Activated T-helper 9 cell treated with anti-CD3 and anti-CD28 coated beads, Interleukin-2, amount 50 U/mL, for 16 hours (primary cell): ENCODE data around the gene EEF1A2.
"Not testable (repeated sequence)": the region's sequence is repeated elsewhere in the genome, so short reads cannot be mapped to it uniquely, and the experiment has no call there.

Experiments used
- DNase-seq: peaks from one replicate; pipeline ENCODE4 v3.0.0-alpha.2; 2020; ENCODE audit warnings: low read depth

EEF1A2 gene

DNA sequence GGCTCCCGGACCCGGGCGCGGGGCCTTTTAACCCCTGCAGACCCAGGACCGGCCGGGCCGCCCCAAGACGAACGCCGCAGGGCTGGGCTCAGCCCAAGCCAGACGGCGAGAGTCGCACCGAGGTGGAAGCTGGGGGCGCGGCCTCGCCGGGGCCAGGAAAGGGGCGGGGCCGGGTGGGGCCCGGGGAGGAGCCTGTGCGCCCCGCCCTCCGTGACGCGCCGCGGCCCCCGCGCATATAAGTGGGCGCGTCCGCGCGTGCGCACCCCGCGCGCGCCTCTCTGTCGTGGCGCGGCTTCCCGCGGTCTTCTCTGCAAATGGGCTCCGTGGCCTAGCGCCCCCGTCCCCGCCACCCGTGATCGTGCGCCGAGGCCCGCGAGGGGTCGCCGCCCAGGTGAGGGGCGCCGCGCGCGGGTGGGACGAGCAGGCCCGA, 21.6 kb upstream of the EEF1A2 start, which contains the start of gene PPDPF:
TSS of gene PPDPF (plus strand) at position 262 of the 430 bp plus-strand sequence. CDS start 544 bp downstream, outside the sequence.
- DNase-seq = peak; percentile 79

DNA sequence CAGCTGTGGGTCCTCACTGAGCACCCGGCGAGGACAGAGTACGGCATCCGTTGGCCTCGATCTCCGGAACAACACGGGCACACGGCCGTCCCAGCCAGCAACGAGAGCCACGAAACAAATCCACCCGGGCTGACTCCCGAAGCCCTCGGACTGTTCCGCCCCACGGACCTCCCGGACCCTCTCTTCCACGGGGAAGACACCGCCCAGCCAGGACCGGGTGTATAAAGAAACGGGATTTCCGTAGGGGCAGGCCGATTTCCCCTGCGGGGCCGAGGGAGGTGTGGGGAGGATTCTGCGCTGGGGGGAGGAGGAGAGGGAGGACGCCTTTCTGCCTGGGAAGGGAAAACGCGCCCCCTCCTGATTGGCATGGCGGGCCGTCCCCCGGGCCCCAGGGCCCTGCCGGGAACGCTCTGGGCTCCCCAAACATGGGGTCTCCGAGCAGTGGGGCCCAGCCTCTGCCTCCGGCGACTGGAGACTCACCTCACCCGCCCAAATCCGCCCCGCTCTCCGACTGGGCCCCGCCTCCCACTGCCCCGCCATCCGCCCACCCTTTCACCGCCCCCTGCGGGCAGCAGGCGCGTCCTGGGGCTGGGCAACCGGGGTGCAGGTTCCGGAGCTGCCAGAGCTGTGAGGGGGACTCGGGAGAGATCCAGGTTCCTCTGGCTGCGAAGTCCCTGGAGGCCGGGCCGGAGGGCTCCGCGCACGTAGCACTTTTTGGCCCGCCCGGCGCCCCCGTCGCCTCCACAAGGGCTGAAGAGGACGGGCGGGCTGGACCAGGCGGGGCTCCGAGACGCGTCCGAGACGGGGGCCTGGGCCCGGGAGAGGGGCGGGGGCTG, 21.0 kb upstream of the EEF1A2 start:
- DNase-seq = peak; percentile 44

DNA sequence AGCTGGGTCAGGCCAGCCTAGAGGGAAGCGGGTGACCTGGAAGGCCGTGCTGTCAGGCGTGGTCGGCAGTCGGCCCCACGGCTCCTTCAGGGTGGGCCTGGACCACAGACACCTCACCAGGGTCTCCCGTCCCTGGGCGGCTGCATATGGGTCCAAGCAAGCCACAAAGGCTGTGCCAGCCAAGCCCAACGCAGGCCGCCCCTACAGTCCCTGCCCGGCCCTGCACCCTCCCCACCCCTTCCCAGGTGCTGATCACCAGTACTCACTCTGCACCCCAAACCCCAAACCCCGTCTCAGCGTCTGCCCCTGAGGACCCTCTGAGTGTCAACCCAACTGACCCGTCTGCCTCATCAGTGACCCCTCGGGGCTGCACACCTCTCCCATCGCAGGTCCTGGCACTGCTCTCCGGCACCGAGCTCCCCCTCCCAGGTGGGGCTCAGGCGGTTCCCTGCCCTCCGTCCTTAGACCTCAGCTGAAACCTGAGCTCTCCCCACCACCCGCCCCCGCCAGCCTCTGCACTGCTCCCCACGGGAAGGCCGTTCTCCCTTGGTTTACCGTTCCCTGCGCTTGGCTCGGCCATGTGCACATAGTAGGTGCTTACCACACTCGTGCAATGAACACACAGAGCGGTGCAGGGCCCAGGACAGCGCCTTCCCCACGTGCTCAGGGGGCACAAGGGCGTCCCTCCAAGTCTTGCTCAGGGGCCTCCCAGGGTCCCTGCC, 20.2 kb upstream of the EEF1A2 start:
- DNase-seq = no peak

DNA sequence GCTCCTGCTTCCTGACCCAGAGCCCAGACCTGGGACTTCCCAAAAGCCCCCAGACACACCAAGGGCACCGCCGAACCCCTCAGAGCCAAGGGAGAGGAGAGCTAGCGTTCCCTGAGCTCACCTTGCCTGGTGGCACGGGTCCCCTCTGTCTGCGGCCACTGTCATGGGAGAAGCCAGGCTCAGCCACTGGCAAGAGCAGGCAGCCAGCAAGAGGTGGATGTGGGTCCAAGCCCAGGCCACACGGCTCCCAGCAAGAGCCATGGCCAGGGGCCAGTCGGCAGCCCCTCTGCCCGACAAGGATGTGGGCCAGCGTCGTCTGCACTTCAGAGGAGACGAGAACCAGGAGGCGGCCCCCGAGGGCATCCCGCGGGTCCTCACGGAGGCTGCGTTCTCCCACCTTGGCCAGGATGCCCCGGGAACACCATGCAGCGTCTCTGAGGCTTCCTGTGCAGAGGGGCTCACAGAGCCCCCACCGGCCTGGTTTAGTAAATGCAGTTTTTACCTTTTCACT, 19.5 kb upstream of the EEF1A2 start:
- no peak for DNase-seq

DNA sequence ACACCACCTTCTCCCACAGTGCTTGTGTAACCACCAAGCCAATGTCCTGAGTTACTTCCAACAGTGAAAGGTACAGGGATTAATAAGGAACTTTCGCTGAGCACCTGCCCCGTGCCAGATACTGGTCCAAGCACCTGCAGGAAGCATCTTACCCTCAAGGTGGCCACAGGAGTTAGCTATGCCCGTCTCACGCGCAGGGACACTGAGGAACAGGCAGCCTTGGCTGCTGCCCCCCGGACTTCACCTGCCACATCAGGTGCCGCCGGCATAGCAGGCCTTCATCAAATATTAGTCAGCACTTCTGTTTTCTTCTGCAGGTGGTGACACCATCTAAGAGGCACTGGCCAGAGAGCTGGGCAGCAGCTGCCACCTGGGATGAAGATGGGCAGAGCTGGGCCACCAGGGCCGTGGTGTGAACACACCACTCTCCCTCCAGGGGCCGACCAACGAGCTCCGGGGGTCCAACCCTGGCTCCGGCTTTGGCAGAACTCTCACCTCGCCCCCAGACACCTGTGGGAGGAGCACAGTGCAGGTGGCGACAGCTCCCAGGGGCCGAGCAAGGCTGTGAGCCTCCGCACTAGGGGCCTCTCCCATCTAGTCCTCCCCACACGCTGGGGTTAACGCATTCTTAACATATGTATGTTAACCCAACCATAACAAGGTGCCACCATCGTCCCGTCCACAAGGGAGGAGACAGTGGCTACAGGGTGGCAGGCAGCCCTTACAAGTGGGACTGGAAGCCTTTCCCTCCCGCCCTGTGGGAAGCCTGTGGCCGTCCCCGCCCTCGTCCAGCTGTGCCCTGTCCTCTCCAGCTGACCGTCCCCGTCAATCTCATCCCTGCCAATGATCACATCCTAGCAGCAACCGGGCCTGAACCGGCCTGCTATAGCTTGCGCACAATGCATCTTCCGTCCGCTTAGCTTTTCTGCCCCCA, 18.8 kb upstream of the EEF1A2 start:
- no peak for DNase-seq

DNA sequence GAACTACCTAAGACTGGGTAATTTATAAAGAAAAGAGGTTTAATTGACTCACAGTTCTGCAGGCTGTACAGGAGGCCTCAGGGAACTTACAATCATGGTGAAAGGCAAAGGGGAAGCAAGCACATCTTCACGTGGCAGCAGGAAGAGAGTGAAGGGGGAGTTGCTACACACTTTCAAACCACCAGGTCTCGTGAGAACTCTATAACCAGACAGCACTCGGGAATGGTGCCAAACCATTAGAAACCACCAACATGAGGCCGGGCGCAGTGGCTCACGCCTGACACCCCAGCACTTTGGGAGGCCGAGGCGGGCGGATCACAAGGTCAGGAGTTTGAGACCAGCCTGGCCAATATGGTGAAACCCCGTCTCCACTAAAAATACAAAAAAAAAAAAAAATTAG, 15.6 kb upstream of the EEF1A2 start:
- DNase-seq = not testable (repeated sequence)

DNA sequence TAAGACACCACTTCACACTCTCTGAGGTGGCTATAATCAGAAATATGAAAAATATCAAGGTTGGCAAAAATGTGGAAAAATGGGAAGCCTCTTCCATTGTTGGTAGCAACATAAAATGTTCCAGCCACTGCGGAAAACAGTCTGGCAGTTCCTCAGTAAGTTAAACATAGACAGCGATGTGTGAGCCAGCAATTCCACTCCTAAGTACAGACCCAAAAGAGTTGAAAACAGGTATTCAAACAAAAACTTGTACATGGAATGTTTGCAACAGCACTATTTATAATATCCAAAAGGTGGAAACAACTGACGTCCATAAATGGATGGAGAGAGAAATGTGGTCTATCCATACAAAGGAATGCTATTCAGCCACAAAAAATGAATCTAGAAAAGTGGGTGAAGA, 14.3 kb upstream of the EEF1A2 start:
- DNase-seq = no peak

DNA sequence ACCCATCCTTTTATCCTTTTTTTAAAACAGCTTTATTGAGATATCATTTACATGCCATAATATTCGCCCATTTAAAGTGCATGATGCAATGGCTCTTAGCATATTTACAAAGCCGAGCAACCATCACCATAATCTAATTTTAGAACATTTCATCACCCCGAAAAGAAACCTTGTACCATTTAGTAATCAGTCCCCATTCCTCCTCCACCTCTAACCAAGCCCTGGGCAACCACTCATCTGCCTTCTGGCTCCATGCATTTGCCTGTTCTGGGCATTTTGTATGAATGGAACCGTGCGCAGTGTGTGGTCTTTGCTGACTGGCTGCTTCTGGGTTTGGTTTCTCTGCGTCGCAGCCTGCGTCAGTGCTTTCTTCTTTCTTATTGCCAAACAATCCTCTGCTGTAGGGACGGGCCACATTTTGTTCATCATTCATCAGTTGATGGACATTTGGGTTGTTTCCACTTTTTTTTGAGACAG, 10.2 kb upstream of the EEF1A2 start:
- DNase-seq = no peak

DNA sequence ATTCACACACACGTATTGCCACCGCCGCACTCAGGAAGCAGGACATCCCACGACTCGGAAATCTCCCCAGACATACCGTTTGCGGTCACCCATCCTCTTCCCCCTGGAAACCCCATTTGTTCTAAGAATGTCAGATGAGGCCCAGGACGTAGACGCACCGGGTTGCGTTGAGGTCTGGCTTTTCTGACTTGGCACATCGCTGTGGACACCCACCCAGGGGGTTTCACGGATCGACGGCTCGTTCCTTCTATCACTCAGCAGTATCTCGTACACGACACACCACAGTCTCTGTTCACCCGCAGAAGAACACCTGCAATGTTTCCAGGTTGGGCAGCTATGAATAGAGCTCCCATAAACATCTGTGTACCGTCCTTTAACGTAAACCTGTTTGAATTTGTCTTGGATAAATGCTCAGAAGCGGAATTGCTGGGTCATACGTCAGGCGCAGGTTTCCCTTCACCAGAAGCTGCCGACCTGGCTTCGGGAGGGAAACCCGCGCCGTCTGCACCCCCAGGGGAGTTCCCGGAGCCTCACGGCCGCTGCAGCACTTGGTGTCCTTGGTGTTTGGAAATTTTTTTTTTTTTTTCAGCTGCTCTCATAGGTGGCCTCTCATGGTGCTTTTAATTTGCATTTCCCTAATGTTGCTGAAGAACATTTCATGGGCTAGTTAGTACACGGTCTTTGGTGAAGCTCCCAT, 9.3 kb upstream of the EEF1A2 start:
- DNase-seq = no peak

DNA sequence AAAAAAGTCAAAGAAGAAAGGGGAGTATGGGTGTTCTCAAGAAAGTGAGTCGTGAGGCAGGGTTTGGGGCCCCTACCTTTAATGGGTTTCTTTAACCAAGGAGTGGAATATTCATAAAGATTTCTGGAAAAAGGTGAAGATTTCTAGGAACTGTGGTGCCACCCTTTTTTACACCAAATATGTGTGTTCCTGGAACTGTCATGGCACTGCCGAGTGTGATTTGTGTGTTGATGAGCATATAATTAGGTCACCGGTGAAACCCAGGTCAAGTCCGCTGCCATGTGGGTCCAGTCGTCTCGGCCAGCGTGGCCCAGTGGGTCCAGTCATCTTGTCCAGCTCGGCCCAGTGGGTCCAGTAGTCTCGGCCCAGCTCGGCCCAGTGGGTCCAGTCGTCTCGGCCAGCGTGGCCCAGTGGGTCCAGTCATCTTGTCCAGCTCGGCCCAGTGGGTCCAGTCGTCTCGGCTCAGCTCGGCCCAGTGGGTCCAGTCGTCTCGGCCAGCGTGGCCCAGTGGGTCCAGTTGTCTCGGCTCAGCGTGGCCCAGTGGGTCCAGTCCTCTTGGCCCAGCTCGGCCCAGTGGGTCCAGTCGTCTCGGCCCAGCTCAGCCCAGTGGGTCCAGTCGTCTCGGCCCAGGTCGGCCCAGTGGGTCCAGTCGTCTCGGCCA, 8.3 kb upstream of the EEF1A2 start:
- DNase-seq = no peak

DNA sequence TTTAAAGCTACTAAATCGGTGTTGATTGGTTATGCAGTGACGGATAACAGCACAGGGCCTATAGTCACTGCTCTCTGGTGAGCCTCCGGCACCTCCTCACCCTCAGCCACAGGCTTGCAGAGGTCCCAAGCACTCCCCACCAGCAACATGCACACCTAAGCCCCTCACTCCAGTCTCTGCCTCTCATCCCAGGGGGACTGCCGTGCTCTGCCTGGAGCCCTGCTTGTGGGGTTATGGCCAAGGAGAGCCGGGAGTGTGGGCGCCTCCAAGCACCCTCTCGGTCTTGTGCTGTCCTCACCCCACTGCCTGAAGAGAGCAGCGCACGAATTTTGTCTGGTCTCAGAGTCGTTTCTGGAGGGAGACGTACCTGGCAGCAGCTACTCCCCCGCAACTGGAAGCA, 6.8 kb upstream of the EEF1A2 start:
- no peak for DNase-seq

DNA sequence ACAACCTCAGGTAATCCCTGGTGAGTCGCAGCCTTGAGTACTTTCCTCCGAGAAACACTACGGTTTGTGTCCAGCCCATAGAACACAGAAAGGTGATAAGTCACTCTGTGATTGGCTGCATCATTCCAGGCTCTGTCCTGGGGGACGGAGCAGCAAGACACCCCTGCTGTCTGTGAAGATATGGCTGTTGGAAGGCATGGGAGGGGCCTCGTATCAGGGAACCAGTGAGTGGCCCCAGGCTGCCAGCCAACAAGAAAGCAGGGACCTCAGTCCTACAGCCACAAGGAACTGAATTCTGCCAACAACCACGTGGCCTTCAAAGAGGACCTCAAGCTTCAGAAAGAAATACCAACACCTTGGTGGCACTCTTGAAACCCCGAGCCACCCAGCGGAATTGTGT, 6.4 kb upstream of the EEF1A2 start:
- DNase-seq = no peak

DNA sequence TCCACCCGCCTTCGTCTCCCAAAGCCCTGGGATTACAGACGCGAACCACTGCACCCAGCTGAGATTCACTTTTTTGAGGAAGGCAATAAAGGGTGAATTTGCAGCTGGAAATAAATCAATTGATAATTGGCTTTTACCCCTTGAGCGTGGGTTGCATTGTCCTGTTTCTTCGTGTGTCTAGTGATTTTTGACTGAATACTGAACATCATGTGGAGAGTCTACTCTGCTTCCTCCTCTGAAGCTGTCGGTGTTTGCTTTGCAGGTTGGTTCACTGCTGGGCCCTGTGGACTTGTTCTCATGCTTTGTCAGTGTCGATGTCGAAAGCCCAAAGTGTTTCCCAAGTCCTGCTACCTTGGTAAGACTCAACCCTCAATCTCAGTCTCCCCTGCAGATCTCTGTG, 5.8 kb upstream of the EEF1A2 start:
- no peak for DNase-seq

DNA sequence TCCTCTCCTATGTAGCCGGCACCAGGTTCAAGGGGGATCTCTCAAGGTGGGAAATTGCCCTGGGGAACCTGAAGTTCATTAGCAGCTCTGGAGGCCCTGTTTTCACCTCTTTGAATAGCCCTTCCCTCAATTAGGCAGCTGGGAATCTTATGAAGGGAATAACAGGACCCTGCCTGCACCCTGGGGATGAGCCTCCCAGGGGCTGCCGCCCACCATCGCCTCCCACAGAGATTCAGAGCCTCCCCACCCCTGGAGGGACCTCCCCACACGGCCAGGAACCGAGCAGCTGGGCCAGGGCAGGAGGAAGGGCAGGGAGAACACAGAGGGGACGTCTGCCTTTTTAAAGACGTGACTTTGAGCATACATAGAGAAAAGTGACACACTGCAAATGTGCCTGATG, 4.6 kb upstream of the EEF1A2 start:
- DNase-seq = no peak

DNA sequence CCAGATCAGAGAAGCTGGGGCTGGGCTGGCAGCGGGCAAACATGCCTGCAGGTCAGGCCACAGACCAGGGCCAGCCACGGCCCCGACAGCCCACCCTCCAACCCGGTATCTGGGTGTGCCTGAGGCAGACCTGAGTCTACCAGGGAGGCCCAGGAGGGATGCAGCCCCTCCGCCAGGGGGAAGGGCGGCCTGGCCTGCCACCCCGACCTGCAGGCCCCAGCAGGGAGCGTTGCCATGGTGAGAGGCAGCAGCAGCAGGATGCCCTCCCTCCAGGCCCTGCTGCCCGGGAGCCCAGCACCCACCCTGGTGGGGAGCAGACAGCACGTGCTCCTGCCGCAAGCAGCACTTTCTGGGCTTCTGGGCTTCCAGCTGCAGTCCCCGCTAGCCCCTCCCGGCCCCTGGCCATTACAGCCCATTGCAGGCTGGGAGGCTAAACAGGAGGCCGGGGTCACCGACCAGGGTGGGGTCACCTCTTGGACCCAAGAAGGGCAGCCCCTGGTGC, 3.8 kb upstream of the EEF1A2 start:
- no peak for DNase-seq

DNA sequence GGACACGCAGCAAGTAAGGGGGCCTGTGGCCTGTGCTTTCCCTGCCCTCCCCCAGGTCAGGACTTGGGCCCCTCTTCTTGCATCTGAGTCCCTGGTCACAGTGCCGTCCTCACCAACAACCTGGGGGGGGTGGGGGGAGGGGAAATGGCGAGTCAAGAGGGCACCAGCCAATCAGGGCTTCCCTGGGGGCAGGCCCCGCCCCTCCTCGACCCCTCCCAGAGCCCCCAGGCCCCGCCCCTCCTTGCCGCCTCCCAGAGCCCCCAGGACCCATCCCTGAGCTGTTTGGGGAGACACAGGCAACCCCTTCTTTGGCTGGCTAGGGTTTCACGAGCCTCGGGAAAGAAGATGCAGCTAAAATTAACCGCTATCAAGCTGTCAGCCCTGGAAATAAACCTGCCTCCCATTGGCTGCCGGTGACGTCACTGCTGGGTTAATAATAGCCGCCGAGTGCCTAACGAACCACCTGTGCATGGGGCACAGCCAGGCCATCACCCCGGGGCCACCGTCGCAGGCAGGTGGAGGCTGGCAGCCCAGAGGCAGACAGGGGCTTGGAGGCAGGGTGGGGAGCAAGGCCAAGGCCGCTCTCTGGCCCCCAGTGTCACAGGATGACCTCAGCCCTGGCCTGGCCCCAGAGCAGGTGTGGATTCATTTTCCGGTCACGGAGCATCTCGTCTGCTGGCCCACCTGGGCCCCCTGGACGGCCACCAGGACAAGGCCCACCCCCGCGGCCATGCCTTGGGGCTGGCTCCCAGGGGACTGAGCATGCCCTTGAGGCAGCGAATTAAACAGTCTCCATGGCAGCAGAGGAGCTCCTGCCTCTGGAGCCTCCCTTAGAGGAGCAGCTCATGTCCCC, 3.2 kb upstream of the EEF1A2 start:
- no peak for DNase-seq

DNA sequence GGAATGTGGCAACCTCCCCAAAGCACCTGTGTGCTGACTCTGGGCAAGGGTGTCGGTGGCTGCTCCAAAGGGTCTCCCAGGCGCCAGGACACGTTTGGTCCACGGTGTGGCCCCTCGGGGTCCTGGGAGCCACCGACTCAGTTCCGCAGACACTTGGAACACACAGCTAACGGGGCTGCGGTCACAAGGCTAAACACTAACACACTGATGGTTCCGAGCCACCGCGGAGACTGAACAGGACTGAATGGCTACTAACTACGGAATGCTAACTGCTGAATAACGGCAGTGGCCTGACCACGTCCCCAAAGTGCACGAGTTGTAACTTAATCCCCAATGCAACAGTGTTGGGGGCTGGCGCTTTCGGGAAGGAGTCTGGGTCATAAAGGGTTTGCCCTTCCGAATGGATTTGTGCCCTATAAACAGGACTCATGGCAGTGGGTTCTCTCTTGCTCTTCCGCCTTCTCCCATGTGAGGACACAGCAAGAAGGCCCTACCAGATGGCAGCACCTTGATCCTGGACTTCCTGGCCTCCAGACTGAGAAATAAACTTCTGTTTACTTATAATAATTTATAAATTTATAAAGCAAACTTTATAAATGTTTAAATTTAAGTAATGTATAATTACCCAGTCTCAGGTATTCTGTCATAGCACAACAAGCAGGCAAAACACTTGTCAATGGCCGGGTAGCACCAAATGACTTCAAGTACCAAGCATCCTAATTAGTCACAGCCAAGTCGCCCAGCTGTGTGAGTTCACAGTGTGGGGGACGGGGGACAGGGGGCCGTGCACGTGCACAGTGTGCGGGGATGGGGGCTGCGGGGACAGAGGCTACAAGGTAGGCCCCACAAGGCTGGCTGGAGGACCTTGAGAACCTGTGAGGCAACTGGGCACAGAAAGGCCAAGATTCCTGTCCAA, 2.3 kb upstream of the EEF1A2 start:
- DNase-seq = no peak

DNA sequence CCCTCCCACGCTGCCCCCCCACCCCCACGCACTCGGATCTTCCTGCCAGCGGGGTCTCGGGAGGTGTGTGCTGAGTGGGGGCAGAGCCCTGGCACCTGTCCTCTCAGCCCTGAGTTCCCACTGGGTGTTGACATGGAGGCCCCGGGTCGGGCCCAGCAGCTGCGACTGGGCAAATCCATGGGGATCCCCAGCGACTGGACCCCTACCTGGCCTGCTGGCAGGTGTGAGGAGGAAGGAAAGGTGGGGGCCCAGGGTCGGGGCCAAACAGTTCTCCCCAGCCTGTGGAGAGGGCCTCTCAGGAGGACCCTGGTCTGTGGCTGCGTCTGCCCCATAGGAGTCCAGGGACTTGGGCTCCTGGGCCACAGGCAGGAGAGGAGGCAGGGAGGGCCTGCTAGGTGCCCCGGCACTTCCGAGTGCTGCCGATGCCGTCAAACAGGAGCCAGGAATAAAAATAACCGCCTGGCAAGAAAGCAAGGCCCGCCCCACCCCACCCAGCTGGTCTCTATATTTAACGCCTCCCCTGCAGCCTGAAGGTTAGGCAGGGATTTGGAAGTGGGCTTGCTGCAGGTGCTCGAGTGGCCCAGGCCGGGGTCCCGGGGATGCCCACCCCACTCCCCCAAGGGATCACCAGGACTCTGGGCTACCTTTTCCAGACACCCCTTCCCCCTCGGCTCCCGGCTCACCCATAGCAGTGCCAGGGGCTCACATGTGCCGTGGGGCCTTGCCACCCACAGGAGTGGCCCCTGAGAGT, 1.4 kb upstream of the EEF1A2 start:
- no peak for DNase-seq
